22Rv1 (cell line): ENCODE measurements around the gene RHOXF2B.
"Not testable (repeated sequence)": the region's sequence is repeated elsewhere in the genome, so short reads cannot be mapped to it uniquely, and the experiment has no call there.

Experiments
- ZFX ChIP-seq: fragments of 450-650 bp; IDR thresholded peaks from 2 replicates; pipeline ENCODE4 v1.6.1; 2017; ENCODE audit warnings: antibody characterized with exemption, borderline replicate concordance
- TF ChIP-seq, protein P1 (sequence below): fragments of 450-650 bp; IDR thresholded peaks from 2 replicates; pipeline ENCODE4 v1.5.1; 2017; ENCODE audit warnings: mild to moderate bottlenecking

DNA sequence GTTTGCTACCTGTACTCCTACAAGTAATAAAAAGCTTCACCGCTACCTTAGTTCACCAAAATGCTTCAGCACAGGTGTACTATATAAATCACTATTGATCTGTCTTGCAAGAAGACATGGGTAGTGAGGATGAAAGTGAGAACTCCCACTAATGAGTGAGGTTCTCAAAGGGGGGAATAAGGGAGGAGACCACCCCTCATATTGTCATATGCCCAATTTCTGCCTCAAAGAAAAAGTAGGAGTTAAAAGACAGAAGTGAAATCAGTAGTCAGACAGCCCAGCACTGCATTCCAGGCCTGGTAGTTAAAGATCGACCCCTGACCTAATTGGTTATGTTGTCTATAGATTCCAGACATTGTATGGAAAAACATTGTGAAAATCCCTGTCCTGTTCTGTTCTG is 23.6 kb upstream of the RHOXF2B start:
- TF ChIP-seq, protein P1, sequence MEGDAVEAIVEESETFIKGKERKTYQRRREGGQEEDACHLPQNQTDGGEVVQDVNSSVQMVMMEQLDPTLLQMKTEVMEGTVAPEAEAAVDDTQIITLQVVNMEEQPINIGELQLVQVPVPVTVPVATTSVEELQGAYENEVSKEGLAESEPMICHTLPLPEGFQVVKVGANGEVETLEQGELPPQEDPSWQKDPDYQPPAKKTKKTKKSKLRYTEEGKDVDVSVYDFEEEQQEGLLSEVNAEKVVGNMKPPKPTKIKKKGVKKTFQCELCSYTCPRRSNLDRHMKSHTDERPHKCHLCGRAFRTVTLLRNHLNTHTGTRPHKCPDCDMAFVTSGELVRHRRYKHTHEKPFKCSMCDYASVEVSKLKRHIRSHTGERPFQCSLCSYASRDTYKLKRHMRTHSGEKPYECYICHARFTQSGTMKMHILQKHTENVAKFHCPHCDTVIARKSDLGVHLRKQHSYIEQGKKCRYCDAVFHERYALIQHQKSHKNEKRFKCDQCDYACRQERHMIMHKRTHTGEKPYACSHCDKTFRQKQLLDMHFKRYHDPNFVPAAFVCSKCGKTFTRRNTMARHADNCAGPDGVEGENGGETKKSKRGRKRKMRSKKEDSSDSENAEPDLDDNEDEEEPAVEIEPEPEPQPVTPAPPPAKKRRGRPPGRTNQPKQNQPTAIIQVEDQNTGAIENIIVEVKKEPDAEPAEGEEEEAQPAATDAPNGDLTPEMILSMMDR: not testable (repeated sequence)
- not testable (repeated sequence) for TF ChIP-seq ZFX
